ENCODE measurements around the gene DOLK. TPM values are rescaled to one million over a fixed set of nuclear protein-coding genes. Genes with fewer than 3 reads are reported as not detected.

Gene DOLK
- total RNA-seq, 4 donors from 2014 or later: 12.8 to 21.2 (median 16.2) TPM

- Histone ChIP-seq H3K27ac (no peak overlapping the region), H3K36me3 (peaks cover 26 to 67% (median 44%) of the 10 kb centered on the region in 3 donors), H3K4me3 (no peak overlapping the region), H3K4me1 (peaks cover 30 to 68% (median 47%) of the 10 kb centered on the region in 3 donors), H3K27me3 (no peaks in the 10 kb centered on the region), H3K9me3 (no peaks in the 10 kb centered on the region)
- DNase-seq: no peak
- intact Hi-C loops (cut with DNase I): no loop called here
- WGBS, 2 donors: 100% methylated on average over 6 of the region's 24 CpGs; no CpG with 5 or more reads in 1 of the 2 donors
- TF ChIP-seq POLR2A (IDR thresholded peaks at IDR 0.05) (no peak), CTCF (IDR thresholded peaks at IDR 0.05) (no peak)
These were observed 39.0 kb downstream of the DOLK start for GRCh38 chr9:128908372-128908771.

GRCh38 chr9:128906741-128907140 lies 40.7 kb downstream of the DOLK start:
- no peaks in the 10 kb centered on the region for H3K9me3 ChIP-seq
- H3K36me3 ChIP-seq: peaks cover 26 to 64% (median 44%) of the 10 kb centered on the region in 3 donors
- H3K4me3 ChIP-seq: no peak overlapping the region
- H3K27ac ChIP-seq: peak overlapping the region in 3 of 4 donors; percentile 0 to 34 (median 1)
- peaks cover 29 to 68% (median 45%) of the 10 kb centered on the region in 3 donors for H3K4me1 ChIP-seq
- no peaks in the 10 kb centered on the region for H3K27me3 ChIP-seq
- intact Hi-C loops (cut with DNase I): no loop called here
- WGBS, 2 donors: 19 to 60% methylated on average over 2 of the region's 2 CpGs
- no peak for DNase-seq
- TF ChIP-seq POLR2A (IDR thresholded peaks at IDR 0.05) (no peak), CTCF (IDR thresholded peaks at IDR 0.05) (no peak)

GRCh38 chr9:128905964-128906363 lies 41.4 kb downstream of the DOLK start:
- no peaks in the 10 kb centered on the region for H3K27me3 ChIP-seq
- DNase-seq: no peak
- no peak overlapping the region for H3K4me3 ChIP-seq
- WGBS, 2 donors: 83 to 91% methylated on average over 6 to 7 of the region's 7 CpGs
- TF ChIP-seq POLR2A (IDR thresholded peaks at IDR 0.05) (no peak), CTCF (IDR thresholded peaks at IDR 0.05) (no peak)
- H3K36me3 ChIP-seq: peaks cover 26 to 67% (median 38%) of the 10 kb centered on the region in 3 donors
- peaks cover 33 to 68% (median 45%) of the 10 kb centered on the region in 3 donors for H3K4me1 ChIP-seq
- H3K9me3 ChIP-seq: no peaks in the 10 kb centered on the region
- intact Hi-C loops (cut with DNase I): no loop called here
- peak overlapping the region in 3 of 4 donors; percentile 43 to 100 (median 99) for H3K27ac ChIP-seq

- Histone ChIP-seq H3K27ac (peak overlapping the region; percentile 91 to 100 (median 97)), H3K27me3 (no peaks in the 10 kb centered on the region), H3K9me3 (no peaks in the 10 kb centered on the region), H3K4me1 (peaks cover 49 to 68% (median 50%) of the 10 kb centered on the region in 3 donors), H3K36me3 (peaks cover 20 to 50% (median 22%) of the 10 kb centered on the region in 3 donors), H3K4me3 (no peak overlapping the region)
- TF ChIP-seq POLR2A (IDR thresholded peaks at IDR 0.05) (no peak), CTCF (IDR thresholded peaks at IDR 0.05) (no peak)
- intact Hi-C loops (cut with DNase I): no loop called here
- DNase-seq: no peak
- WGBS, 2 donors: 70 to 71% methylated on average over 10 of the region's 10 CpGs
These were observed 43.4 kb downstream of the DOLK start for GRCh38 chr9:128903871-128904620.

- H3K27me3 ChIP-seq: no peaks in the 10 kb centered on the region
- whole genome bisulfite sequencing, 2 donors: 66% methylated on average over 2 of the region's 2 CpGs; no CpG with 5 or more reads in 1 of the 2 donors
- peaks cover 59 to 77% (median 59%) of the 10 kb centered on the region in 3 donors for H3K4me1 ChIP-seq
- H3K9me3 ChIP-seq: no peaks in the 10 kb centered on the region
- DNase-seq: no peak
- H3K4me3 ChIP-seq: no peak overlapping the region
- peak overlapping the region; percentile 91 to 100 (median 97) for H3K27ac ChIP-seq
- TF ChIP-seq CTCF (IDR thresholded peaks at IDR 0.05) (no peak), POLR2A (IDR thresholded peaks at IDR 0.05) (no peak)
- intact Hi-C loops (cut with DNase I): no loop called here
- peaks cover 11 to 50% (median 13%) of the 10 kb centered on the region in 3 donors for H3K36me3 ChIP-seq
These were observed 44.3 kb downstream of the DOLK start for GRCh38 chr9:128903079-128903461.
